Cerebellar cortex (tissue), 1 donor: ENCODE results near the gene PTPRQ.

Experiments used
- DNase-seq: peaks from one replicate; pipeline ENCODE4 v3.0.0-alpha.2; 2015; ENCODE audit warnings: low spot score

The PTPRQ gene

GRCh38 chr12:80556566-80556965, 112.5 kb downstream of the PTPRQ start:
- no peak for DNase-seq

- DNase-seq = no peak
Measured at GRCh38 chr12:80559766-80560165, 115.7 kb downstream of the PTPRQ start.

- no peak for DNase-seq
Measured at GRCh38 chr12:80565271-80565670, 121.2 kb downstream of the PTPRQ start.

- DNase-seq = no peak
Measured at GRCh38 chr12:80567401-80567800, 123.4 kb downstream of the PTPRQ start.

- no peak for DNase-seq
Measured at GRCh38 chr12:80576641-80577418, 132.8 kb downstream of the PTPRQ start.

GRCh38 chr12:80580254-80580653, 136.2 kb downstream of the PTPRQ start:
- DNase-seq = no peak

GRCh38 chr12:80581783-80582182, 137.7 kb downstream of the PTPRQ start:
- DNase-seq = no peak

GRCh38 chr12:80582431-80582830, 138.4 kb downstream of the PTPRQ start:
- DNase-seq = no peak

GRCh38 chr12:80589077-80589476, 145.0 kb downstream of the PTPRQ start:
- no peak for DNase-seq

- no peak for DNase-seq
Measured at GRCh38 chr12:80590085-80590484, 146.1 kb downstream of the PTPRQ start.

GRCh38 chr12:80593766-80594165, 149.7 kb downstream of the PTPRQ start:
- DNase-seq = no peak

- no peak for DNase-seq
Measured at GRCh38 chr12:80596509-80596908, 152.5 kb downstream of the PTPRQ start.

GRCh38 chr12:80598004-80598606, 154.1 kb downstream of the PTPRQ start:
- peak; percentile 21 for DNase-seq

GRCh38 chr12:80602455-80602854, 158.4 kb downstream of the PTPRQ start:
- DNase-seq = no peak

GRCh38 chr12:80607361-80608135, 163.5 kb downstream of the PTPRQ start:
- no peak for DNase-seq

- no peak for DNase-seq
Measured at GRCh38 chr12:80617733-80618132, 173.7 kb downstream of the PTPRQ start.

GRCh38 chr12:80620281-80620680, 176.2 kb downstream of the PTPRQ start:
- peak; percentile 54 for DNase-seq

- no peak for DNase-seq
Measured at GRCh38 chr12:80622271-80622670, 178.2 kb downstream of the PTPRQ start.

GRCh38 chr12:80625051-80625450, 181.0 kb downstream of the PTPRQ start:
- no peak for DNase-seq

GRCh38 chr12:80625901-80626300, 181.9 kb downstream of the PTPRQ start:
- no peak for DNase-seq

- DNase-seq = no peak
Measured at GRCh38 chr12:80627782-80628181, 183.7 kb downstream of the PTPRQ start.

GRCh38 chr12:80632835-80633234, 188.8 kb downstream of the PTPRQ start:
- no peak for DNase-seq

- no peak for DNase-seq
Measured at GRCh38 chr12:80634903-80635302, 190.9 kb downstream of the PTPRQ start.
